GM19239 (cell line): ENCODE measurements around the gene HS3ST5.
"Not testable (repeated sequence)": the region's sequence is repeated elsewhere in the genome, so short reads cannot be mapped to it uniquely, and the experiment has no call there.

Experiments
- DNase-seq: peaks from one replicate; pipeline ENCODE4 v3.0.0; 2011; ENCODE audit warnings: low spot score; ENCODE audit not compliant: insufficient read length
- FAIRE-seq: peaks from 2 replicates; lab custom pipeline; 2011; peaks lifted over from hg19 to GRCh38; lab: Jason Lieb, UNC

Gene HS3ST5

GRCh38 chr6:114342086-114342825, 567 bp downstream of the HS3ST5 start:
- no peak for FAIRE-seq
- no peak for DNase-seq

GRCh38 chr6:114339706-114340105, 3.1 kb downstream of the HS3ST5 start:
- no peak for DNase-seq
- FAIRE-seq: no peak

GRCh38 chr6:114334237-114334636, 8.6 kb downstream of the HS3ST5 start:
- DNase-seq: no peak
- no peak for FAIRE-seq

GRCh38 chr6:114327074-114327473, 15.7 kb downstream of the HS3ST5 start:
- FAIRE-seq (no peak), DNase-seq (no peak)

GRCh38 chr6:114323784-114324183, 19.0 kb downstream of the HS3ST5 start:
- FAIRE-seq (no peak), DNase-seq (no peak)

GRCh38 chr6:114319749-114320148, 23.1 kb downstream of the HS3ST5 start:
- no peak for DNase-seq

GRCh38 chr6:114315831-114316595, 26.8 kb downstream of the HS3ST5 start:
- no peak for FAIRE-seq
- DNase-seq: no peak

More at GRCh38 chr6:114319749-114320148, 23.1 kb downstream of the HS3ST5 start:
- FAIRE-seq: no peak

GRCh38 chr6:114313816-114314215, 29.0 kb downstream of the HS3ST5 start:
- not testable (repeated sequence) for DNase-seq, FAIRE-seq

GRCh38 chr6:114312931-114313330, 29.9 kb downstream of the HS3ST5 start:
- no peak for FAIRE-seq

GRCh38 chr6:114310053-114310452, 32.8 kb downstream of the HS3ST5 start:
- FAIRE-seq: no peak
- no peak for DNase-seq

More at GRCh38 chr6:114312931-114313330, 29.9 kb downstream of the HS3ST5 start:
- no peak for DNase-seq

- no peak for DNase-seq
- FAIRE-seq: peak; percentile 70
Measured at GRCh38 chr6:114304304-114304887, 38.4 kb downstream of the HS3ST5 start.

- no peak for DNase-seq
- no peak for FAIRE-seq
Measured at GRCh38 chr6:114301596-114302219, 41.1 kb downstream of the HS3ST5 start.

GRCh38 chr6:114297135-114297534, 45.7 kb downstream of the HS3ST5 start:
- FAIRE-seq (no peak), DNase-seq (no peak)

- FAIRE-seq (no peak), DNase-seq (no peak)
Measured at GRCh38 chr6:114292431-114292830, 50.4 kb downstream of the HS3ST5 start.

GRCh38 chr6:114291428-114291827, 51.4 kb downstream of the HS3ST5 start:
- FAIRE-seq: no peak
- no peak for DNase-seq

GRCh38 chr6:114290864-114291263, 52.0 kb downstream of the HS3ST5 start:
- FAIRE-seq: no peak
- no peak for DNase-seq

GRCh38 chr6:114288701-114289495, 53.9 kb downstream of the HS3ST5 start:
- FAIRE-seq: no peak

GRCh38 chr6:114287461-114287860, 55.4 kb downstream of the HS3ST5 start:
- FAIRE-seq: no peak

More at GRCh38 chr6:114288701-114289495, 53.9 kb downstream of the HS3ST5 start:
- DNase-seq: no peak

GRCh38 chr6:114286211-114286610, 56.6 kb downstream of the HS3ST5 start:
- DNase-seq: no peak
- no peak for FAIRE-seq

More at GRCh38 chr6:114287461-114287860, 55.4 kb downstream of the HS3ST5 start:
- DNase-seq: no peak

- no peak for DNase-seq
- no peak for FAIRE-seq
Measured at GRCh38 chr6:114284281-114284680, 58.5 kb downstream of the HS3ST5 start.
